AG20443 (cell line): Measurements from ENCODE around the gene BMP3.
"Not testable (repeated sequence)": the region's sequence is repeated elsewhere in the genome, so short reads cannot be mapped to it uniquely, and the experiment has no call there.

Experiments used
- DNase-seq: peaks from one replicate; pipeline ENCODE4 v3.0.0; 2012; ENCODE audit warnings: low spot score, mixed read lengths

The BMP3 gene, protein sequence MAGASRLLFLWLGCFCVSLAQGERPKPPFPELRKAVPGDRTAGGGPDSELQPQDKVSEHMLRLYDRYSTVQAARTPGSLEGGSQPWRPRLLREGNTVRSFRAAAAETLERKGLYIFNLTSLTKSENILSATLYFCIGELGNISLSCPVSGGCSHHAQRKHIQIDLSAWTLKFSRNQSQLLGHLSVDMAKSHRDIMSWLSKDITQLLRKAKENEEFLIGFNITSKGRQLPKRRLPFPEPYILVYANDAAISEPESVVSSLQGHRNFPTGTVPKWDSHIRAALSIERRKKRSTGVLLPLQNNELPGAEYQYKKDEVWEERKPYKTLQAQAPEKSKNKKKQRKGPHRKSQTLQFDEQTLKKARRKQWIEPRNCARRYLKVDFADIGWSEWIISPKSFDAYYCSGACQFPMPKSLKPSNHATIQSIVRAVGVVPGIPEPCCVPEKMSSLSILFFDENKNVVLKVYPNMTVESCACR

GRCh38 chr4:81030061-81030980 lies at the start of gene BMP3:
Gene BMP3 (plus strand): TSS chr4:81030708. CDS start chr4:81031285, 577 bp downstream.
- DNase-seq, result peak; percentile 32

- DNase-seq, result no peak
These were observed 44.5 kb upstream of the BMP3 start for GRCh38 chr4:80986011-80986410.

DNA sequence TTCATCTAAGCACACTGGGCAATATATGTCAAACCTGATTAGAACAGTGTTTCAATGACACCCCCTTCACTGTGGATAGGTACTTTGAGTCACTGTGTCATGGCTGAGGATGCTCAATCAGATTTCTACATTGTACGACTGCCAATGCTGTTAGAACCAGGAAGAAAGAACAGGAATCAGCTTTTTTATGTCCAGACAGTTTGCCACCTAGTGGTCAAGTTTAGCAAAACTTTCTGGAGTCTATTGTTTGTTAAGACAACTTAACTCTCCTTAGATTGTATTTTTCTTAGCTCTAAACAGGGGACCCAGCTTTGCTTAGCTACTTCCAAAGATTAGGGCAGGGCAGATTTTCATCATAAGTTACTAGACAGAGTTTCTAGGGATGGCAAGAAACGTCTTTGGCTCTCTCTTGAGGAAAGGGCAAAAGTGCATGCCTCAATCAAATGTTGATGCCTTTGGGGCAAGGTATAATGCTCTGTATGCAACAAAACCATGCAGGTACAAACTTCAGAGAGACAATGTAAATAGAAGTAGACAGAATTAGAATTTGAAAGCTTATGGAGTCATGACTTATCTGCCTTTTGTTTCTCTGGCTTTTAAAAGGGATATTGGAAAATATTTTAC lies 40.5 kb upstream of the BMP3 start:
- peak; percentile 55 for DNase-seq

DNA sequence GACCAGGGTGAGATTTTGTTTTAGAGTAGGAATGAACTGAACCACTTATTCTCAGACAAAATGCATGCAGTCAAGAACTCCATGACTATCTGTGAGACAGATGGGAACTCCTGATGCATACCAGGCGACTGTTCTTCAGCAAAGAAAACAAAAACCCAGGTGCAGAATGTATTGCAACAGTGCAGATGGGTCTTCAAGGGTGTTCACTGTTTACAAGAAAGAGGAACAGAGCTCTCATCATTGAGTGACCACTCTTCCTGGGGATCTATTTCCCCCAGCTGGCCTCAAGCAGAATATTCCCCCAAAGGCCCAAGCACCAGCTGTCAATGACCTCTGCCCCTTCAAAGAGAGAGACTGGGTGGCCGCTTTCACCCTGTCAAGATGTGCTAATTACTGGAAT lies 39.7 kb upstream of the BMP3 start:
- DNase-seq, result no peak

GRCh38 chr4:80999943-81000342 lies 30.6 kb upstream of the BMP3 start:
- DNase-seq, result no peak

DNA sequence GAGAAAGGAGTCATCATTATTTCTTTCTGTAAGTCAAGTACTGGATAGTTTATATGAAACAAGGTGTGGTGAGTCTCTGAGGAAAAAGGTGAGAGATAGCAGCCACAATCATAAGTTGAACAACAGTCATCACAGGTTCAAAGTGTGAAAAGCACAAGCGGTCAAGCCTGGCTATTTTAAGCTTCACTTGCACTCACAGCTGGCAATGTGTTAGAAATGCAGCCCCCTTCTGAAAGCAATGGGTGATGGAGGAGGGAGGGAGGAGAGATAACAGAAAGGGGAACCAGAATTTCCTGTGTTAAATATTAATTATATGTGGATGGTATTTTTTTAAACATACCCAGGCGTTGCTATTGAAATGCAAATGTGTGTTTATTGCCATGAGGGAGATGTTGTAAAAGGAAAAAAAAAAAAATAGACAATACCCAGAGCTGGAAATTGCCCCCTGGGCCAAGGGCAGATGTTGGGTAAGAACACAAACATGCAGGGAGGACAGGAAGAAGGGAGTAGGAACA lies 26.9 kb upstream of the BMP3 start:
- DNase-seq, result no peak

DNA sequence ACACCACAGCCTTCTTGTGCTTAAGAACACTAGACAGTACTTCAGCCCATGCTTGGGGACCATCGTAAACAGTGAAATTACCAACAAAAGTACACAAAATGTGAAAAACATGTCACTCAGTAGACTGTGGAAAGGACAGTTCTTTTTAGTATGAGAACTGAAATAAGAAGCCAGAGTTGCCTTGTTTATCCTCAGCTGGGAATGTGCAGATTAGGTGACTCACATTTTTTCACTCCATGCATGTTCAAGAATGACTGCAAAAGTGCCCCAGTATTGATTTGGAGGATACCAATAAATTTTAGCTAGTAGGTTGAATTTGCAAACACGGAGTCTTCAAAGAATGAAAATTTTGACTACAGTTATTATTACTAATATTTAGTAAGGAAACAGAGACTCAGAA lies 23.1 kb upstream of the BMP3 start:
- DNase-seq, result no peak

GRCh38 chr4:81016566-81016965 lies 13.9 kb upstream of the BMP3 start:
- not testable (repeated sequence) for DNase-seq

DNA sequence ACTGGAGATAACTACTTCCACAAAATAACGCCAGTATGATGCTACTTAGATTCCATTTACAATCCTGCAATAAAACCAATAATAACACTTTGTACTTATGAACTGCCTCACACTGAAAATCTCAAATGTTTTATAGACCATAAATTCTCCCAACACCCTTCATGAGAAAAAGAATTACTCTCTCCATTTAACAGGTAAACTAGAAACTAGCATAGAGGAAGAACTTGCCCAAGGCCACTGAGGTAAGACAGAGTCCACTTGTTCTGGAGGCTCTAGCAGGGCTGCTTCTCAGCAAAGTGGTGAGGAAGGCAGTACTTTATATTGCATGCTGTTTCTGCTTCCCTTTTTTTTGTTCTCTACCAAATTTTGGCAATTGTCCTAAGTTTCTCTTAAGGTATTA lies 11.5 kb upstream of the BMP3 start:
- DNase-seq, result no peak

DNA sequence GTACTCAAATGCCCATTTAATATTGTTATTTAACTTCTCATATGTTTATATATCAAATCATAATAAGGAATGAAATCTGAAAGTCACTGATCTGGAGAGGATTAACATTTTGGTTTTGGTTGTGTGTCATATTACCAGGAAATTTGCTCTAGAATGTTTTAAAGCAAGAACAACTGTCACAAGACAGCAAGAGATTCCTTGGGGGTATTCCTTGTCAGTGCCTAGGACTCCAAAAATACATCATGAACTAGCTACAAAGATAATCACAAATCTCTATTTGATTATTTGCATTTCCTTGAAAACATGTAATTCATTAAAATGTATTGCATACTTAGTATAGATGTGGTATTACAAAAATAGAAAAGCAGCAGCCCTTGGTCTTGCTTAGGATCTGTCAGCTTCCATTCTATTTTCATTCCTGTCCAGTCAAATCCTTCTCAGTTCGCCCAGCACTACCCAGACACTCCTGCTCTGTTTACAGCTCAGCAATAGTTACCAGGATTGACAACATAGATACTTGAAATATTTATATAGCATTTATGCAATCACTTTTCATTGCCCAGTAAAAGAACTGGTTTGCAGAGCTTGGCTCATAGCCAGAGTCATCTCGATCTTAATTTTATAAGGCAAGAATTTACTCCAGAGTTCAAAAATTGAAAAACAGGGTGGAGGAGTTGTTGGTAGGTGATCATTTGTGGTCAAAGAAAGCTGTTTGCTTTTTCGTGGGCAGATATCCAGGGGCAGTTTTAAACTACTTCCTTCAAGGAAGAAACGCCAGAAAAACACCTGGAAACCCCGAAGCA lies 9.2 kb upstream of the BMP3 start:
- DNase-seq, result no peak

- DNase-seq, result no peak
These were observed 8.5 kb upstream of the BMP3 start for GRCh38 chr4:81021981-81022380.

DNA sequence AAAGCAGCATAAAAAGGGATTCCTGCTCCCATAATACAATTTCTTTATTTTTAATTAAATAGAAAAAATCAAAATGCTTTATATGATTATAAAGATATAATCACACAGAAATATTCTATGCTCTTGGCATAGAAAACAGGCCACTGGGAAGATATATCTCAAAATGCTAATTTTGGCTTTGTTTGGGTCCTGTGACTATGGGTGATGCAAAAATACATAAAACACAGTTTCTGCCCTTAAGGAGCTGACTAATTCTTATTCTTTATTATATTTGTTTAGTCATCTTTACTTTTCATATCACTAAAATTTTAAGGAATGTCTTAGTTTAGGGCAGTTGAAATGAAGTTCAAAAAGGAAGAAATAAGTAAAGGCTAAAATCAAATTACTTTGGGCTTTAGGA lies 7.0 kb upstream of the BMP3 start:
- no peak for DNase-seq

DNA sequence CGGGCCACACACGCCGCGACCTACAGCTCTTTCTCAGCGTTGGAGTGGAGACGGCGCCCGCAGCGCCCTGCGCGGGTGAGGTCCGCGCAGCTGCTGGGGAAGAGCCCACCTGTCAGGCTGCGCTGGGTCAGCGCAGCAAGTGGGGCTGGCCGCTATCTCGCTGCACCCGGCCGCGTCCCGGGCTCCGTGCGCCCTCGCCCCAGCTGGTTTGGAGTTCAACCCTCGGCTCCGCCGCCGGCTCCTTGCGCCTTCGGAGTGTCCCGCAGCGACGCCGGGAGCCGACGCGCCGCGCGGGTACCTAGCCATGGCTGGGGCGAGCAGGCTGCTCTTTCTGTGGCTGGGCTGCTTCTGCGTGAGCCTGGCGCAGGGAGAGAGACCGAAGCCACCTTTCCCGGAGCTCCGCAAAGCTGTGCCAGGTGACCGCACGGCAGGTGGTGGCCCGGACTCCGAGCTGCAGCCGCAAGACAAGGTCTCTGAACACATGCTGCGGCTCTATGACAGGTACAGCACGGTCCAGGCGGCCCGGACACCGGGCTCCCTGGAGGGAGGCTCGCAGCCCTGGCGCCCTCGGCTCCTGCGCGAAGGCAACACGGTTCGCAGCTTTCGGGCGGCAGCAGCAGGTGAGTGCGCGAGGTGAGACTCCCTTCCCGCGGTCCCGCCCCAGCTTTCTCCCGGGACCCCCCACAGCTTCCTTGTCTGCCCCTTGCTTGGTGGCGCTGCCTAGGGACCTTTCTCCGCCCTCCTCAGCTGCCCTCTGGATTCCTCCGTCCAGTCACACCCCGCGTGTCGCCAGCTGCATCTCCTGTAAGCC lies 678 bp downstream of the BMP3 start:
- peak; percentile 40 for DNase-seq

- DNase-seq, result no peak
These were observed 1.5 kb downstream of the BMP3 start for GRCh38 chr4:81031796-81032551.

DNA sequence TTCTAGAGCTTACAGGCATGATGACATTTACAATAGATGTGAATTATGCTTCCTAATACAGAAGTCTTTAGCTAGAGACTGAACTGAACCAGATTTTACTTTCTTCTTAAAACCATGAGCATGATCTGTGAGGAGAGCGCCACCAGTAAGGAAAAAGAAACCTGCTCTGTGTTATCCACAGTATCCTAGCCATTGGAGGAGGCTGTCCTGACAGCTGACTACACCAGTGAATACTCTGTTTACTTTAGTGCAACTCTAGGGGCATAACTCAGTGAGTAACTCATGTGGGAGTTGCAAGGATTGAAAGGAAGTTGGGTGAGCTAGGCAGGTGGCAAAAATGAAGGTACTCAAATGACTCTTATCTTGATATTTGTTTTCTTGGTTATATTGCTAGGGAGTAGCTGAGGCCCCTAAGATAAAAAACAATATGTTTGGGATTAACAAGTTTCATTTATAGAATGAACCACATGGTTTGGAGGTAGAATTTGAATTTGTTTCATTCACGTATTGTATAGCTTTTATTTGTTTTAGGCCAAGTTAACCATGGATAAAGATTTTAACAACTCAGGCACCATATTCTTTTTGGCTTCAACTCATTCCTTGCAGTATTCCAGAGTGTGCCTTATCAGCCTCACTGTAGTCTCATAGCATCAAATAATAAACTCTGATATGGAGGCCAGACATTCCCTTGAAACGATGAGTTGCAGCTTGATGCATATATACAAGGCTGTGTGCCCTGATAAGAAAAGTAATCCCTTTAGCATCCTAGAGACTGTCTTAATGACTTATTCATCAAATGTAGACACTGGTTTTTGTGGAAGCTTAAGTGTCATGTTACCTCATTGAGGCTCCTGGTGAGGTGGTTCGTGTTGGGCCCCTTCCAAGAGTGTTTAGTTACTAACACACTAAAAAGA lies 2.5 kb downstream of the BMP3 start:
- DNase-seq, result no peak

GRCh38 chr4:81038636-81039350 lies 8.3 kb downstream of the BMP3 start:
- DNase-seq, result no peak

DNA sequence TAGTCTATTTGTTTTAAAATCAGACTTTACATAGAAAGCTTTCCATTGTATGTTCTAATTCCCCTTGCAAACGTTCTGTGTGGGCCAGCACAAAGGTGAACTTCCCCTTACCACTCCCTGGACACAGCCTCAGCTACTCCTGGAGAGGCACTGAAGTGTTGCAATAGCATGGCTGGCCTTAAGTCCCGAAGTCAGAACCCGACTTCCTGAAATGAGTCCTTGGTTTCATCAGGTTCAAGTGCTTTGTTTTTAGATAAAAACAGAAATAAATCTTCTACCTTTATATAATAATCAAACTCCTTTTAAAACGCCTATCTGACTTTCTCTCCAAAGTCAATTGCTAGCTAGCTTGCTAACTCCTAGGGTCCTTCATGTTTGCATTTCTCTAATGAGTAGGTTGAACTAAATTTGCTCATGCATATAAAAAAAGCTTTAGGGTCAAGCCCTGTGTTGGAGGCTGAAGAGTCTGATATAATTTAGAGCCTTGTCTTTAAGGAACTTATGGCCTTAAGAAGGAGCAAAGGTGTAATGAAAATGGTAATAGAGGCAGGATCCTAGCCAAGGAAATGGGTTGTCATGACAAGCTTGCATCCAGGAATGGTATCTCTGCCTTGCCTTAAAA lies 9.0 kb downstream of the BMP3 start:
- no peak for DNase-seq
